HepG2 (cell line): ENCODE measurements around the gene FAM163B. TPM values are rescaled to one million over a fixed set of nuclear protein-coding genes. Genes with fewer than 3 reads are reported as not detected.
A peak's percentile ranks its signal among the peaks of the same experiment; 100 is the strongest.

ENCODE experiments used
- ATAC-seq: fragments of 200-7000 bp; cut with Tn5 transposase; 3 replicates; pipeline ENCODE4 v1.9.1; 2020; ENCODE audit warnings: mild to moderate bottlenecking, moderate library complexity
- BruUV-seq: library from RNA; stranded (reverse); fragments of 400-500 nt; replicated peaks from 2 replicates; lab custom pipeline; 2021; lab: Mats Ljungman, UMichigan
- CTCF ChIA-PET: fragments of 300-600 bp; formaldehyde crosslinking; extraction: SDS; loops from one replicate; lab custom pipeline; 2021; ENCODE audit warnings: low total read pairs, inconsistent platforms, low intra/inter-chr PET ratio; lab: Yijun Ruan, JAX
- POLR2A ChIA-PET: fragments of 350-600 bp; sonication (Branson Sonifier 250); formaldehyde crosslinking; loops from one replicate; lab custom pipeline; 2020; ENCODE audit warnings: antibody characterized with exemption, inconsistent platforms; lab: Yijun Ruan, JAX
- DNase-seq: peaks from one replicate; pipeline ENCODE4 v3.0.0-alpha.2; 2015; ENCODE audit warnings: low spot score
- FAIRE-seq: peaks from 3 replicates; lab custom pipeline; 2011; peaks lifted over from hg19 to GRCh38; lab: Jason Lieb, UNC
- H2AFZ ChIP-seq: one replicate; pipeline ENCODE4 v1.6.1; 2011; ENCODE audit warnings: low read length, inconsistent platforms
- H3K27ac ChIP-seq: fragments of 300-600 bp; 3 replicates; pipeline ENCODE4 v1.8.0; 2011; ENCODE audit warnings: mixed run types, mild to moderate bottlenecking, mixed read lengths, low read length, inconsistent platforms; ENCODE audit not compliant: insufficient read depth; ENCODE audit errors: extremely low read length
- H3K27me3 ChIP-seq, 2 experiments: fragments of 200-600 bp in 1 of 2; 2 replicates in 1 of 2; 3 replicates in 1 of 2; pipeline versions ENCODE4 v1.6.0 to v1.8.0; 2011; ENCODE audit warnings: low read length in 2 of 2, mild to moderate bottlenecking in 2 of 2, moderate library complexity in 2 of 2, inconsistent platforms in 1 of 2; ENCODE audit not compliant: insufficient read depth in 2 of 2, control insufficient read depth in 1 of 2
- H3K36me3 ChIP-seq, 2 experiments: fragments of 200-600 bp in 1 of 2; replicated peaks in 1 of 2; 2 replicates in 1 of 2; 3 replicates in 1 of 2; pipeline versions ENCODE4 v1.5.1 to v1.8.0; 2011; ENCODE audit warnings: low read length in 2 of 2, inconsistent platforms in 1 of 2; ENCODE audit not compliant: insufficient read depth in 2 of 2, control insufficient read depth in 1 of 2
- H3K4me1 ChIP-seq: 2 replicates; pipeline ENCODE4 v1.5.1; 2012; ENCODE audit warnings: low read length, inconsistent platforms; ENCODE audit not compliant: insufficient read depth
- H3K4me2 ChIP-seq: 2 replicates; pipeline ENCODE4 v1.6.0; 2011; ENCODE audit warnings: low read depth, low read length, inconsistent platforms
- H3K4me3 ChIP-seq, 3 experiments: fragments of 200-600 bp in 1 of 3; sonication (generic), shearing (Covaris generic) in 1 of 3; replicated peaks in 1 of 3; 2 replicates each; pipeline ENCODE4 v1.5.1; 2011 to 2016; ENCODE audit warnings: low read length in 3 of 3, inconsistent platforms in 2 of 3, low read depth in 2 of 3, mild to moderate bottlenecking in 2 of 3, control low read depth in 1 of 3, mixed read lengths in 1 of 3; ENCODE audit not compliant: insufficient read depth in 1 of 3
- H3K79me2 ChIP-seq: one replicate; pipeline ENCODE4 v1.6.1; 2011; ENCODE audit warnings: low read length, inconsistent platforms; ENCODE audit not compliant: insufficient read depth
- H3K9ac ChIP-seq: 2 replicates; pipeline ENCODE4 v1.6.0; 2011; ENCODE audit warnings: mild to moderate bottlenecking, low read depth, low read length, inconsistent platforms; ENCODE audit not compliant: insufficient read depth
- H3K9me3 ChIP-seq: 2 replicates; pipeline ENCODE4 v1.5.1; 2012; ENCODE audit warnings: mild to moderate bottlenecking, low read length
- H4K20me1 ChIP-seq: 2 replicates; pipeline ENCODE4 v1.6.0; 2011; ENCODE audit warnings: inconsistent platforms, mild to moderate bottlenecking, low read length, moderate library complexity; ENCODE audit not compliant: insufficient read depth
- CBX2 ChIP-seq, 2 experiments: fragments of 200-600 bp in 1 of 2; sonication (generic); formaldehyde crosslinking in 1 of 2; IDR thresholded peaks; 2 replicates each; pipeline versions ENCODE4 v1.7.0 to v1.8.1; 2018 to 2022; ENCODE audit warnings: low read depth in 2 of 2, low read length in 1 of 2, mild to moderate bottlenecking in 1 of 2, missing genetic modification reagents in 1 of 2
- CHCHD3 ChIP-seq: sonication (generic); formaldehyde crosslinking; IDR thresholded peaks from 2 replicates; pipeline ENCODE4 v1.8.0; 2022; ENCODE audit warnings: mild to moderate bottlenecking, missing genetic modification reagents, moderate library complexity
- HMG20A ChIP-seq: IDR thresholded peaks from 2 replicates; pipeline ENCODE4 v1.6.1; 2016; ENCODE audit warnings: borderline replicate concordance
- KAT8 ChIP-seq: IDR thresholded peaks from 2 replicates; pipeline ENCODE4 v1.6.1; 2016; ENCODE audit warnings: missing genetic modification reagents, missing compliant biosample characterization
- MED1 ChIP-seq: sonication (generic); formaldehyde crosslinking; IDR thresholded peaks from 2 replicates; pipeline ENCODE4 v1.4.0; 2020; ENCODE audit warnings: missing genetic modification reagents
- NCOA5 ChIP-seq: sonication (generic); formaldehyde crosslinking; IDR thresholded peaks from 2 replicates; pipeline ENCODE4 v1.4.0; 2020; ENCODE audit warnings: missing genetic modification reagents
- TEAD3 ChIP-seq: optimal IDR thresholded peaks from 2 replicates; pipeline ENCODE3; 2016; ENCODE audit warnings: borderline replicate concordance
- ZNF225 ChIP-seq: sonication (generic); formaldehyde crosslinking; IDR thresholded peaks from 2 replicates; pipeline ENCODE4 v1.4.0; 2020; ENCODE audit warnings: mild to moderate bottlenecking, missing genetic modification reagents
- ZNF34 ChIP-seq: sonication (generic); formaldehyde crosslinking; IDR thresholded peaks from 2 replicates; pipeline ENCODE4 v1.4.0; 2020; ENCODE audit warnings: mild to moderate bottlenecking, missing genetic modification reagents, borderline replicate concordance
- ZNF546 ChIP-seq: sonication (generic); formaldehyde crosslinking; conservative IDR thresholded peaks from 2 replicates; pipeline ENCODE4 v1.8.1; 2023; ENCODE audit warnings: mild to moderate bottlenecking, missing genetic modification reagents
- ZNF629 ChIP-seq: sonication (generic); formaldehyde crosslinking; conservative IDR thresholded peaks from 2 replicates; pipeline ENCODE4 v1.5.0; 2020; ENCODE audit warnings: missing genetic modification reagents
- WGBS: methylation state at CpG from one replicate; pipeline ENCODE4 v1.1.6; 2017; ENCODE audit warnings: low lambda C conversion rate; 5-methylcytosine and 5-hydroxymethylcytosine counted together
- in situ Hi-C: cut with HindIII; loops from 2 replicates; pipeline ENCODE4 v1.10.0; 2017; ENCODE audit warnings: low pct_unique_long_range_greater_than_20kb; ENCODE audit not compliant: extremely low pct_ligation_motif_present
- intact Hi-C: fragments of 100-400 bp; cut with micrococcal nuclease; formaldehyde crosslinking; loops from one replicate; pipeline ENCODE4 v1.10.0; 2022; ENCODE audit not compliant: unreplicated experiment
- polyA plus RNA-seq, 8 experiments: library from polyadenylated mRNA; depleted of rRNA in 3 of 8; stranded (reverse) in 7 of 8; unstranded in 1 of 8; fragments of >200 nt; fragmentation: Illumina TruSeq in 4 of 8; extraction: Trizol in 4 of 8; gene quantifications; 2 replicates each; pipeline versions ENCODE4 v1.2.1 to v1.2.3, GENCODE V29; 2011 to 2016; ENCODE audit warnings: low read depth in 4 of 8, missing spikeins in 1 of 8, mixed read lengths in 1 of 8; ENCODE audit not compliant: insufficient read depth in 1 of 8
- total RNA-seq, 5 experiments: library from RNA; depleted of rRNA; stranded (reverse); fragments of >200 nt; fragmentation: Illumina TruSeq; extraction: Trizol; gene quantifications; 2 replicates each; pipeline ENCODE4 v1.2.3, GENCODE V29; 2016; ENCODE audit warnings: low read depth in 1 of 5
- TF ChIP-seq, protein P1 (sequence below): sonication (generic); formaldehyde crosslinking; IDR thresholded peaks from 2 replicates; pipeline ENCODE4 v1.8.0; 2022; ENCODE audit warnings: mild to moderate bottlenecking, missing genetic modification reagents; ENCODE audit not compliant: insufficient replicate concordance
- TF ChIP-seq, protein P2 (sequence below): sonication (generic); formaldehyde crosslinking; IDR thresholded peaks from 2 replicates; pipeline ENCODE4 v1.4.0; 2020; ENCODE audit warnings: missing genetic modification reagents

Gene FAM163B
- total and polyA plus RNA-seq, 2 of the 13 experiments (the other 11 are each of a cell fraction or from before 2014, with no cell fraction given): not detected

DNA sequence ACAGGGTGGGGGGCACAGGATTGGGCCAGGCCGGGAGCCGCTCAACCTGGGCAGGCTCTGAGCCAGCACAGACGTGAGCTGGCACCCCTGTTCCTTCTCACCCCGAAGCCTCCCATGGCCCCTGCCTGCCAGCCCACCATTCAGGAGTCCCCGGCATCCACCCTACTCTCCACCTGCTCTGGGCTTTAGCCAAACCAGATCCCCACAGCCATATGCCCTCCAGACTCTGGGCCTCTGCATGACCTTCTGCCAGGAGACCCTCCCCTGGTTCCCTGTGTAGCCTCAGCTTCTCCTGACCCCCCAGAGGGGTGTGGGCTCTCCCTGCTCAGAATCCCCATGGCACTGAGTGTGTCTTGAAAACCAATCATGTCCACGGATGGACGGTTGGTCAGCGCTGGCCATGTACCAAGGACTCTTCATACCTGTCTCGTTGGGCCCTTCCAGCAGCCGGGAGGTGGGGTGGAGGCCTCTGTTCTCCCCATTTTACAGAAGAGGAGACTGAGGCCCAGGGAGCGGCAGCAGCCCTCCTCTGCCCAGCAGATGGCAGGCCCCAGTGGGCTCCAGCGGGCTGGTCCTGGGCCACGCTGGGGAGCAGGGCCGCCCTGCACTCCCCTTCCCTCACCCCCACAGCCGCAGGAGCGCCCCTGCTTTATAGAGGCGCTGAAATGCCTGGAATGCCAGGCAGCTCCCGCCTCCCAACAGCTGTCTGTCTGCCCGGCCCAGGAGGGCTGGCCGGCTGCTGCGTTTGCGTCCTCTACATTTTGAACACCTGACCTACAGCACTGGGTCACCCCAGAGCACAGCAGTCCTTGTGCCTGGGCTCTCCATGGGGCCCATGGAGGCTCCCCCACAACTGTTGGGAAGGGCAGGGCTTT lies 81.0 kb downstream of the FAM163B start:
- Histone ChIP-seq H3K4me3 (no peak overlapping the region), H3K4me1 (peaks cover 38% of the 10 kb centered on the region), H3K9me3 (no peaks in the 10 kb centered on the region)
- intact Hi-C loops: no loop called here
- 51% methylated on average over 6 of the region's 22 CpGs for WGBS
- no TSS peak for BruUV-seq
- in situ Hi-C loops: loop anchor here (25.0 kb wide), 1 partner anchor 209 kb away; the partner anchor contains the start of gene SARDH
- POLR2A ChIA-PET: no interaction called here
- TF ChIP-seq CBX2 (IDR thresholded peaks at IDR 0.05; ENCODE audit: low read depth, low read length) (no peak), CBX2 (CRISPR knock-in tag; IDR thresholded peaks at IDR 0.05; ENCODE audit: low read depth) (no peak), ZNF546 (CRISPR knock-in tag) (no peak), TEAD3 (CRISPR knock-in tag) (peak; percentile 8), MED1 (CRISPR knock-in tag) (no peak), ZNF629 (CRISPR knock-in tag) (peak; percentile 81), HMG20A (CRISPR knock-in tag) (no peak), ZNF225 (CRISPR knock-in tag) (no peak), KAT8 (CRISPR knock-in tag) (no peak), CHCHD3 (CRISPR knock-in tag) (no peak), NCOA5 (CRISPR knock-in tag) (no peak), ZNF34 (CRISPR knock-in tag) (no peak)
- TF ChIP-seq, protein P1, sequence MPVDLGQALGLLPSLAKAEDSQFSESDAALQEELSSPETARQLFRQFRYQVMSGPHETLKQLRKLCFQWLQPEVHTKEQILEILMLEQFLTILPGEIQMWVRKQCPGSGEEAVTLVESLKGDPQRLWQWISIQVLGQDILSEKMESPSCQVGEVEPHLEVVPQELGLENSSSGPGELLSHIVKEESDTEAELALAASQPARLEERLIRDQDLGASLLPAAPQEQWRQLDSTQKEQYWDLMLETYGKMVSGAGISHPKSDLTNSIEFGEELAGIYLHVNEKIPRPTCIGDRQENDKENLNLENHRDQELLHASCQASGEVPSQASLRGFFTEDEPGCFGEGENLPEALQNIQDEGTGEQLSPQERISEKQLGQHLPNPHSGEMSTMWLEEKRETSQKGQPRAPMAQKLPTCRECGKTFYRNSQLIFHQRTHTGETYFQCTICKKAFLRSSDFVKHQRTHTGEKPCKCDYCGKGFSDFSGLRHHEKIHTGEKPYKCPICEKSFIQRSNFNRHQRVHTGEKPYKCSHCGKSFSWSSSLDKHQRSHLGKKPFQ (CRISPR knock-in tag): no peak
- TF ChIP-seq, protein P2, sequence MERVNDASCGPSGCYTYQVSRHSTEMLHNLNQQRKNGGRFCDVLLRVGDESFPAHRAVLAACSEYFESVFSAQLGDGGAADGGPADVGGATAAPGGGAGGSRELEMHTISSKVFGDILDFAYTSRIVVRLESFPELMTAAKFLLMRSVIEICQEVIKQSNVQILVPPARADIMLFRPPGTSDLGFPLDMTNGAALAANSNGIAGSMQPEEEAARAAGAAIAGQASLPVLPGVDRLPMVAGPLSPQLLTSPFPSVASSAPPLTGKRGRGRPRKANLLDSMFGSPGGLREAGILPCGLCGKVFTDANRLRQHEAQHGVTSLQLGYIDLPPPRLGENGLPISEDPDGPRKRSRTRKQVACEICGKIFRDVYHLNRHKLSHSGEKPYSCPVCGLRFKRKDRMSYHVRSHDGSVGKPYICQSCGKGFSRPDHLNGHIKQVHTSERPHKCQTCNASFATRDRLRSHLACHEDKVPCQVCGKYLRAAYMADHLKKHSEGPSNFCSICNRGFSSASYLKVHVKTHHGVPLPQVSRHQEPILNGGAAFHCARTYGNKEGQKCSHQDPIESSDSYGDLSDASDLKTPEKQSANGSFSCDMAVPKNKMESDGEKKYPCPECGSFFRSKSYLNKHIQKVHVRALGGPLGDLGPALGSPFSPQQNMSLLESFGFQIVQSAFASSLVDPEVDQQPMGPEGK (CRISPR knock-in tag): no peak
- TF ChIP-seq, all 625 proteins: peak for 2
- FAIRE-seq (no peak), DNase-seq (no peak), ATAC-seq (no peak)
- CTCF ChIA-PET: no interaction called here
- no peaks in the 10 kb centered on the region for H3K36me3 ChIP-seq
- peaks cover 27 to 83% of the 10 kb centered on the region in 2 experiments; a peak in 4 of 5 replicates for H3K27me3 ChIP-seq
- no peaks in the 10 kb centered on the region for H4K20me1 ChIP-seq
- H3K27ac ChIP-seq: no peak overlapping the region
- H3K79me2 ChIP-seq: no peaks in the 10 kb centered on the region
- H3K4me2 ChIP-seq: no peak overlapping the region
- no peak overlapping the region for H2AFZ ChIP-seq
- no peak overlapping the region for H3K9ac ChIP-seq
